Stimulated activated CD8-positive, alpha-beta memory T cell treated with anti-CD3 and anti-CD28 coated beads, Interleukin-12 subunit alpha, Interleukin-12 subunit beta, amount 100 ng/mL, for 4 hours (primary cell): Measurements from ENCODE around the gene RASAL2.
"Not testable (repeated sequence)": the region's sequence is repeated elsewhere in the genome, so short reads cannot be mapped to it uniquely, and the experiment has no call there.

Source experiments
- DNase-seq: peaks from one replicate; pipeline ENCODE4 v3.0.0-alpha.2; 2020; ENCODE audit warnings: low read depth

RASAL2 gene

GRCh38 chr1:178237121-178237520 lies 143.2 kb downstream of the RASAL2 start:
- no peak for DNase-seq

GRCh38 chr1:178238722-178239510 lies 145.0 kb downstream of the RASAL2 start:
- DNase-seq = no peak

DNA sequence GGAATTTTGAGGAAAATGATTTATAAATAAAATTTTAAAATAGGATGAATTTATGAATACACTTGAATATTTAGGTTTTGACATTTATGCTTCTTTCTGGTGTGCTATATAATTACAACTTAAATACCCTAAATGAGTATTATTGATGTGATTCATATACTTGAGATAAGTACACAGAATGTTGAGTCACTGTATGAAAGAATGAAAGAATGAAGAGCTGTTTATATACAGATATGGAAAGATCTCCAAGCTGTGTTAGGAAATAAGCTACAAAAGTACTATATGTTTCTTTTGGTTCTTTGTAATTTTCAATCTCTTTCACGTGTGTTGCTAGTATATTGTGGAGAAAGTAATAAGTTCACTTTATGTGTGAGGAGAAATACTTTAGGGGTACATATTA lies 147.2 kb downstream of the RASAL2 start:
- no peak for DNase-seq

DNA sequence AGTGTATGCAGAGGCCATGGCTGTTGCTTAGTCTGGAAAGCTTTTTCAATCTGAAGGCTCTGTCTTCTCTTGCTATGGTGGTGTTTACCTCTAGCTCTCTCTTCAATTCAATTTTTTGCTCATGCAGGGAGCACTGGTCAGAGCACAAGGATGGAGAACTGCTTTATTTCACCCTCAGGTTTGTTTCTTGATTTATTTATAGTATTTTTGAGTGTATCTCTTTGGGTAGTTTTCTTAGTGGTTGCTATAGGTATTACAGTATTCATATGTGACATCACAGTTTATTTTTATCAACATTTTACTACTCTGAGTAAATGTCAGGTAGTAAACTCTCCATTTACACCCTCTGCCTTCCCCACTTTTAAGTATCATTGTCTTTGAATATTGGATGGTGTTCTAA lies 147.9 kb downstream of the RASAL2 start:
- DNase-seq = no peak

DNA sequence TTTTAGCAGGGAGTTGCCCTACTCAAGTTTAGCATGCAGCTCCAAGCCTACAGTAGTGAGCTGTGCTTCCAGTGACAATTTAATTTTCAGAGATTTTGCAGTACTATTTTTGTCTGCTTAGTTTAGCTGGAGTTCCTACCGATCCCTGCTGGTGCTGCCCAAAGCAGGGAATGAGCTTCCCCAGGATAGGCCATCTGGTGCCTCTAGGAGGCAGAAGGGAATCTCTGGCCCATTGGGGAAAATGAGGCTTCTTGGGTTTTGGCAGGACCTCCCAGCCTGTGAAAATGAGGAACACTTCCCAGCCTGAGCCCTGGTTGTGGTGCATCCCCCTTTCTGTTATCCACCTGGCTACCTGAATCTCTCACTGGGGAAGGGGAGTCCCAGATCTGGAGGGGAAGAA lies 149.2 kb downstream of the RASAL2 start:
- DNase-seq = no peak

DNA sequence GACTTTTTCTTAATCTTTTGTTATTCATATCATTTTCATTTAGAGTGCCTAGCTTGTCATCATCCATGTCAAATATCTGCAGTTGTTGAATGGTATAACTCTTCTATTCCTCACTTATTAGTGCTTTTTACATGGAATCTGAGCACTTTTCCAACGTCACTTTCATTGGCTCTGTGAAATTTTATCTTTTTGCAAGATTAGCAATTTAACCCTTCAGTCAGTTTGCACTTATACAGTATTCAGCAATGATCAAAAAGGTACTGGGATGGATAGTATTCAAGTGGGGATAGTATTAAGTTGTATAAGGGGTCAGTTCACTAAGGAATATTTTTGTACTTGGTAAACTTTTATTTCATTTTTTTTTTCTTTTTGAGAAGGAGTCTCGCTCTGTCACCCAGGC lies 150.0 kb downstream of the RASAL2 start:
- DNase-seq = no peak

DNA sequence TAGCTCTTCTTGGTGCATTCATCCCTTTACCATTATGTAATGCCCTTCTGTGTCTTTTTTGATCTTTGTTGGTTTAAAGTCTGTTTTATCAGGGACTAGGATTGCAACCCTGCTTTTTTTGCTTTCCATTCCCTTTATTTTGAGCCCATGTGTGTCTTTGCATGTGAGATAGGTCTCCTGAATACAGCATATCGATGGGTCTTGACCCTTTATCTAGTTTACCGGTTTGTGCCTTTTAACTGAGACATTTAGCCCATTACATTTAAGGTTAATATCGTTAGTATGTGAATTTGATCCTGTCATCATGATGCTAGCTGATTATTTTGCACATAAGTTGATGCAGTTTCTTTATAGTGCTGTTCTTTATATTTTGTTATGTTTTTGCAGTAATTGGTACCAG lies 154.4 kb downstream of the RASAL2 start:
- not testable (repeated sequence) for DNase-seq

- DNase-seq = not testable (repeated sequence)
Measured at GRCh38 chr1:178253581-178253980, 159.7 kb downstream of the RASAL2 start.

- no peak for DNase-seq
Measured at GRCh38 chr1:178254433-178254832, 160.5 kb downstream of the RASAL2 start.

GRCh38 chr1:178258536-178258935 lies 164.6 kb downstream of the RASAL2 start:
- no peak for DNase-seq

- DNase-seq = no peak
Measured at GRCh38 chr1:178262120-178262500, 168.2 kb downstream of the RASAL2 start.

- no peak for DNase-seq
Measured at GRCh38 chr1:178263341-178263740, 169.4 kb downstream of the RASAL2 start.

GRCh38 chr1:178266113-178266512 lies 172.2 kb downstream of the RASAL2 start:
- DNase-seq = no peak

GRCh38 chr1:178266619-178267066 lies 172.7 kb downstream of the RASAL2 start:
- no peak for DNase-seq

DNA sequence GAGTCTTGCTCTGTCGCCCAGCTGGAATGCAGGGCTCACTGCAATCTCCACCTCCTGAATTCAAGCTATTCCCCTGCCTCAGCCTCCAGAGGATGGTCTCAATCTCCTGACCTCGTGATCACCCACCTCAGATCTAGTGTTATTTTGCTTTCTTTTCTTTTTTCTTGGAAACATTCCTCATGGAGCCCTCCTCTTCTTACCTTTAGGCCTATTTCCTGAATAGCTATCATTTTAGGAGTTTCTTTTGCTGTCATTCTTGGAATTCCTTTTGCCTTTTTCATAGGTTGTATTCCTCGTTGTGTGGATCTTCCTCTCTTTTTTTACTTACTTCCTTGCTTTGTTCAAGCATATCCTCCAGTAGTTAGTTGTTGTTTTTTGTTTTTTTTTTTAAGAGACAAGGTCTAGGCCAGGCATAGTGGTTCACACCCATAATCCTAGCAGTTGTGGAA lies 173.8 kb downstream of the RASAL2 start:
- no peak for DNase-seq

- DNase-seq = no peak
Measured at GRCh38 chr1:178271471-178271870, 177.6 kb downstream of the RASAL2 start.

- no peak for DNase-seq
Measured at GRCh38 chr1:178273707-178274410, 180.0 kb downstream of the RASAL2 start.

DNA sequence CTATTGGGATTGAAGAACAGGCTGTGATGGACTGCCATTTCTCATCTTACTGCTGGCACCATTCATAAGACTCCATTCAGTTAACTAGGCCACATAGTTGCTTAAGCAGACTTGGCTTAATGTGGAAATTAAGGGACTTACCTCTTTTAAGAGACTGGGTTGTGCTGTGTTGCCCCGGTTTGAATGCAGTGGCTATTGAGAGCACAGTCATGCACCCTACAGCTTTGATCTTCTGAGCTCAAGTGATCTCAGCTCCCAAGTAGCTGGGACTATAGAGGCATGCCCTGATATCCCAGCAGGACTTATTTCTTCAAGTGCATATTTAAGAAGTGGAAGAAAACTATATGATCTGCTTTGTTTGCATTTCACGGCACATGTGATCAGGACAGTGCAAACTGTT lies 181.1 kb downstream of the RASAL2 start:
- DNase-seq = no peak

GRCh38 chr1:178275553-178275952 lies 181.6 kb downstream of the RASAL2 start:
- no peak for DNase-seq

- no peak for DNase-seq
Measured at GRCh38 chr1:178277793-178278530, 184.1 kb downstream of the RASAL2 start.

GRCh38 chr1:178278916-178279686 lies 185.2 kb downstream of the RASAL2 start:
- no peak for DNase-seq

DNA sequence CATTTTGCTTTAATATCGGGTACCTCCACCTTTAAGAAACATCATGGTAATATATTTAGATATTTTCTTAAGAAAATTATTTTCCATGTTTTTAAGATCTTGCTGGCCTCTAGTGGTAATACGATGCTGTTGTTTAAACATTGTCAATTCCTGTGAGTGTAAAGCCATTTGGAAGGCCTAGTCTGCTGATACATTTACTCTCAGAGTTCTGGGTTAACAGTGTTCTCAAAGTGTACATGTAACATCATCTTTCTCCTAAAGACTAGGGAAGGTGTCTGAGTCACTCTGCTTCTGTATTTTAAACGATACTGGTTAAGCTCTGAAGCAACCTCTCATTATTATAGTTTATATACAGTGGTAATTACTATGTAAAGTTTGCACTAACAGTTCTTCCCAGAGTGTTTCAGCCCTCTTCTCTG lies 189.1 kb downstream of the RASAL2 start:
- DNase-seq = no peak
